C4-2B (cell line): Measurements from ENCODE around the gene ALG8.
"Not testable (repeated sequence)": the region's sequence is repeated elsewhere in the genome, so short reads cannot be mapped to it uniquely, and the experiment has no call there.

Source experiments
- CTCF ChIP-seq: fragments of 450-650 bp; conservative IDR thresholded peaks from 2 replicates; pipeline ENCODE4 v1.5.1; 2017; ENCODE audit warnings: mild to moderate bottlenecking
- ZFX ChIP-seq: fragments of 450-650 bp; IDR thresholded peaks from 2 replicates; pipeline ENCODE4 v1.6.1; 2017

- not testable (repeated sequence) for TF ChIP-seq CTCF, ZFX
Measured at GRCh38 chr11:78175862-78176261, 36.4 kb upstream of the ALG8 start.
